DND-41 (cell line): ENCODE results near the gene TMTC2.

ENCODE experiments used
- ATAC-seq: fragments of 200-7000 bp; cut with Tn5 transposase; 3 replicates; pipeline ENCODE4 v1.9.1; 2021; ENCODE audit warnings: low read depth; ENCODE audit not compliant: insufficient read depth
- DNase-seq: peaks from one replicate; pipeline ENCODE4 v3.0.0-alpha.2; 2020
- H2AFZ ChIP-seq: 2 replicates; pipeline ENCODE4 v1.6.0; 2012; ENCODE audit warnings: low read depth, low read length
- H3K27ac ChIP-seq: 2 replicates; pipeline ENCODE4 v1.5.1; 2012; ENCODE audit warnings: low read length, inconsistent platforms
- H3K27me3 ChIP-seq: fragments of 200-600 bp; sonication (generic); 2 replicates; pipeline ENCODE4 v1.6.0; 2012; ENCODE audit warnings: low read length, mild to moderate bottlenecking, inconsistent platforms; ENCODE audit not compliant: insufficient read depth, poor library complexity
- H3K36me3 ChIP-seq: 2 replicates; pipeline ENCODE4 v1.5.1; 2012; ENCODE audit warnings: low read length, inconsistent platforms; ENCODE audit not compliant: insufficient read depth
- H3K4me1 ChIP-seq: 2 replicates; pipeline ENCODE4 v1.5.1; 2012; ENCODE audit warnings: mild to moderate bottlenecking, low read length; ENCODE audit not compliant: insufficient read depth
- H3K4me2 ChIP-seq: 2 replicates; pipeline ENCODE4 v1.6.0; 2012; ENCODE audit warnings: mild to moderate bottlenecking, moderate library complexity, low read length, inconsistent platforms; ENCODE audit not compliant: insufficient read depth
- H3K4me3 ChIP-seq, 2 experiments: fragments of 200-600 bp in 1 of 2; shearing (Covaris generic) in 1 of 2; 2 replicates each; pipeline ENCODE4 v1.5.1; 2012 to 2016; ENCODE audit warnings: inconsistent platforms in 2 of 2, low read length in 2 of 2, mild to moderate bottlenecking in 2 of 2, low read depth in 1 of 2, moderate library complexity in 1 of 2
- H3K79me2 ChIP-seq: 2 replicates; pipeline ENCODE4 v1.6.0; 2012; ENCODE audit warnings: low read length, inconsistent platforms; ENCODE audit not compliant: insufficient read depth
- H3K9ac ChIP-seq: 2 replicates; pipeline ENCODE4 v1.6.0; 2012; ENCODE audit warnings: low read depth, mild to moderate bottlenecking, inconsistent platforms, low read length, moderate library complexity
- H3K9me3 ChIP-seq: 2 replicates; pipeline ENCODE4 v1.5.1; 2012; ENCODE audit warnings: low read length, moderate library complexity, mild to moderate bottlenecking, inconsistent platforms; ENCODE audit not compliant: insufficient read depth, severe bottlenecking
- H4K20me1 ChIP-seq: 2 replicates; pipeline ENCODE4 v1.6.0; 2012; ENCODE audit warnings: low read length; ENCODE audit not compliant: insufficient read depth
- CTCF ChIP-seq: IDR thresholded peaks from 2 replicates; pipeline ENCODE4 v1.5.1; 2012; ENCODE audit warnings: borderline replicate concordance, low read length, moderate library complexity, mild to moderate bottlenecking; ENCODE audit not compliant: poor library complexity, severe bottlenecking; ENCODE audit errors: extremely low read depth
- EZH2 ChIP-seq: IDR thresholded peaks from 3 replicates; pipeline ENCODE4 v1.6.1; 2012; ENCODE audit warnings: borderline replicate concordance, low read depth, mild to moderate bottlenecking, moderate library complexity, low read length, inconsistent platforms; ENCODE audit not compliant: severe bottlenecking

Gene TMTC2

GRCh38 chr12:83158613-83159207 is 472.0 kb downstream of the TMTC2 start:
- Histone ChIP-seq H3K27me3 (no peaks in the 10 kb centered on the region), H3K4me1 (no peaks in the 10 kb centered on the region), H3K79me2 (no peaks in the 10 kb centered on the region), H3K9me3 (no peaks in the 10 kb centered on the region), H3K9ac (no peak overlapping the region), H3K4me3 (no peak overlapping the region), H3K4me2 (no peak overlapping the region), H3K36me3 (no peaks in the 10 kb centered on the region), H3K27ac (no peak overlapping the region), H4K20me1 (no peaks in the 10 kb centered on the region), H2AFZ (no peak overlapping the region)
- DNase-seq (no peak), ATAC-seq (no peak)
- TF ChIP-seq CTCF (no peak), EZH2 (no peak)

- TF ChIP-seq EZH2, result no peak
- TF ChIP-seq CTCF, result no peak
- H3K79me2 ChIP-seq, result no peaks in the 10 kb centered on the region
- no peaks in the 10 kb centered on the region for H4K20me1 ChIP-seq
- H3K4me3 ChIP-seq, result no peak overlapping the region
- peaks cover 4% of the 10 kb centered on the region for H3K9me3 ChIP-seq
- DNase-seq, result no peak
- H3K36me3 ChIP-seq, result no peaks in the 10 kb centered on the region
- H3K27ac ChIP-seq, result no peak overlapping the region
- no peaks in the 10 kb centered on the region for H3K4me1 ChIP-seq
- no peak overlapping the region for H3K9ac ChIP-seq
- no peak overlapping the region for H3K4me2 ChIP-seq
- no peaks in the 10 kb centered on the region for H3K27me3 ChIP-seq
- ATAC-seq, result no peak
- no peak overlapping the region for H2AFZ ChIP-seq
Measured at GRCh38 chr12:83161456-83161855, 474.8 kb downstream of the TMTC2 start.

DNA sequence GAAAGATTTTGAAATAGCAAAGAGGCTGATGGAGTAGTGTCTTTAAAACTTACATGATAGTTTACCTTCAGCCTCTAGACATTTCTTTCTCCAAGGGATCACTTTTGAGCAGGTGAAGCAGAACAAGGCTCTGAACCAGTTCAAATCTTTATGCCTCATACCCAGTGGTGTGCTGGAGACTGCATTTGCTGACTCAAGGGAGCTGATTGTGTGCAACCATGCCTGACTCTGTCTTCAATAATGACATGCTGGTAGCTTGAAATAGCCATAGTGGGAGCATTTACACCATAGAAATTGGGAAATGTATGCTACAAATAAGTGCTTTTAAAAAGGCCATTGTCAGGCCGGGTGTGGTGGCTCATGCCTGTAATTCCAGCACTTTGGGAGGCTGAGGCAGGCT is 482.0 kb downstream of the TMTC2 start:
- H3K4me2 ChIP-seq, result no peak overlapping the region
- H3K27ac ChIP-seq, result no peak overlapping the region
- H2AFZ ChIP-seq, result no peak overlapping the region
- H3K79me2 ChIP-seq, result no peaks in the 10 kb centered on the region
- no peak overlapping the region for H3K4me3 ChIP-seq
- H4K20me1 ChIP-seq, result no peaks in the 10 kb centered on the region
- H3K27me3 ChIP-seq, result no peaks in the 10 kb centered on the region
- no peak for ATAC-seq
- no peak for TF ChIP-seq CTCF
- no peak for TF ChIP-seq EZH2
- no peak overlapping the region for H3K9ac ChIP-seq
- no peaks in the 10 kb centered on the region for H3K4me1 ChIP-seq
- no peaks in the 10 kb centered on the region for H3K36me3 ChIP-seq
- no peak for DNase-seq
- peaks cover 4% of the 10 kb centered on the region for H3K9me3 ChIP-seq

DNA sequence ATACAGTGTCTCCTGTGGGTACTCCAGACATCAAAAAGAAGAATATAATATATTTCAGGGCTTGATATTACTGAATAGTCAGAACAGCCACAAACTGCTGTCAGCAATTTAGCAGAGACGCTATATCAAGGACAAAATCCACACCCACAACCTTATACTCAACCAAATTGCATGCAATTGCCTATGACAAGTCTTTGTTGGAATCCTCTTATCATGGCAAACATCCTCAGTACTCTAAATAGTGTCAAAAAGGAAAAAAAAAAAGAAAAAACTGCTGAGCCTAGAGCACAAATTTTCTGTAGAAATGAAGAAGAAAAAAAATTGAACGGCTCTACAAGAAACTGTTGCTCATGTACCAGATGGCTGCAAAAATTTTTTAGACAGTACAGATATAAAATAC is 485.7 kb downstream of the TMTC2 start:
- Histone ChIP-seq H3K27ac (no peak overlapping the region), H3K4me2 (no peak overlapping the region), H3K9me3 (no peaks in the 10 kb centered on the region), H3K4me1 (no peaks in the 10 kb centered on the region), H3K9ac (no peak overlapping the region), H3K27me3 (no peaks in the 10 kb centered on the region), H3K79me2 (no peaks in the 10 kb centered on the region), H3K36me3 (no peaks in the 10 kb centered on the region), H4K20me1 (no peaks in the 10 kb centered on the region), H3K4me3 (no peak overlapping the region), H2AFZ (no peak overlapping the region)
- TF ChIP-seq CTCF, result no peak
- no peak for TF ChIP-seq EZH2
- ATAC-seq (no peak), DNase-seq (no peak)
